Astrocyte of the cerebellum (primary cell): ENCODE data around the gene PHIP.

Source experiments
- DNase-seq: peaks from one replicate; pipeline ENCODE4 v3.0.0-alpha.2; 2011; ENCODE audit warnings: low read depth
- H3K4me3 ChIP-seq: 2 replicates; pipeline ENCODE4 v1.5.1; 2011; ENCODE audit warnings: mild to moderate bottlenecking, low read depth, low read length, moderate library complexity
- CTCF ChIP-seq: IDR thresholded peaks from 2 replicates; pipeline ENCODE4 v1.5.1; 2012; ENCODE audit warnings: low read length, low read depth, moderate library complexity, mild to moderate bottlenecking; ENCODE audit errors: missing control alignments
- in situ Hi-C: cut with HindIII; loops from 2 replicates; pipeline ENCODE4 v1.10.0; 2017; ENCODE audit warnings: low sequenced_read_pairs

Gene PHIP

GRCh38 chr6:79031821-79032590, 46.0 kb downstream of the PHIP start:
- no peak for TF ChIP-seq CTCF
- in situ Hi-C loops: no loop called here
- H3K4me3 ChIP-seq: no peak overlapping the region
- DNase-seq: peak; percentile 89

- in situ Hi-C loops: no loop called here
- H3K4me3 ChIP-seq: no peak overlapping the region
- DNase-seq: no peak
- TF ChIP-seq CTCF: no peak
These were observed 47.5 kb downstream of the PHIP start for GRCh38 chr6:79030511-79030910.

- TF ChIP-seq CTCF: no peak
- in situ Hi-C loops: no loop called here
- no peak overlapping the region for H3K4me3 ChIP-seq
- no peak for DNase-seq
These were observed 48.0 kb downstream of the PHIP start for GRCh38 chr6:79030023-79030422.

GRCh38 chr6:79028641-79029314, 49.3 kb downstream of the PHIP start:
- in situ Hi-C loops: no loop called here
- DNase-seq: no peak
- no peak overlapping the region for H3K4me3 ChIP-seq
- TF ChIP-seq CTCF: no peak

GRCh38 chr6:79011940-79012339, 66.1 kb downstream of the PHIP start:
- no peak overlapping the region for H3K4me3 ChIP-seq
- in situ Hi-C loops: no loop called here
- no peak for TF ChIP-seq CTCF
- no peak for DNase-seq

GRCh38 chr6:79010422-79010821, 67.6 kb downstream of the PHIP start:
- H3K4me3 ChIP-seq: no peak overlapping the region
- DNase-seq: no peak
- in situ Hi-C loops: no loop called here
- no peak for TF ChIP-seq CTCF
